Left forelimb (tissue), 1 donor: ENCODE data around the gene CRELD2.

Experiments
- DNase-seq: peaks from one replicate; pipeline ENCODE4 v3.0.0-alpha.2; 2018; ENCODE audit warnings: low spot score

The CRELD2 gene

GRCh38 chr22:49911881-49912625, 6.4 kb upstream of the CRELD2 start:
- no peak for DNase-seq

- DNase-seq, result no peak
These were observed 5.4 kb upstream of the CRELD2 start for GRCh38 chr22:49913026-49913425.

GRCh38 chr22:49913446-49913845, 5.0 kb upstream of the CRELD2 start:
- no peak for DNase-seq

GRCh38 chr22:49914256-49914655, 4.2 kb upstream of the CRELD2 start:
- no peak for DNase-seq

GRCh38 chr22:49915610-49916009, 2.8 kb upstream of the CRELD2 start:
- no peak for DNase-seq

- DNase-seq, result no peak
These were observed 1.6 kb upstream of the CRELD2 start for GRCh38 chr22:49916831-49917230.

- no peak for DNase-seq
These were observed 762 bp downstream of the CRELD2 start for GRCh38 chr22:49918911-49919881.

GRCh38 chr22:49920859-49921258, 2.4 kb downstream of the CRELD2 start:
- no peak for DNase-seq

GRCh38 chr22:49921508-49922278, 3.3 kb downstream of the CRELD2 start:
- no peak for DNase-seq

GRCh38 chr22:49922484-49922883, 4.0 kb downstream of the CRELD2 start:
- no peak for DNase-seq

- DNase-seq, result no peak
These were observed 4.5 kb downstream of the CRELD2 start for GRCh38 chr22:49922926-49923325.

- DNase-seq, result no peak
These were observed 5.0 kb downstream of the CRELD2 start for GRCh38 chr22:49923445-49923844.

- no peak for DNase-seq
These were observed 5.8 kb downstream of the CRELD2 start for GRCh38 chr22:49924113-49924833.

GRCh38 chr22:49925525-49926128, 7.2 kb downstream of the CRELD2 start:
- no peak for DNase-seq

- DNase-seq, result no peak
These were observed 8.5 kb downstream of the CRELD2 start for GRCh38 chr22:49926916-49927315.

- no peak for DNase-seq
These were observed 9.2 kb downstream of the CRELD2 start for GRCh38 chr22:49927483-49928184.

- no peak for DNase-seq
These were observed 9.7 kb downstream of the CRELD2 start for GRCh38 chr22:49928185-49928495.

GRCh38 chr22:49928555-49929210, 10.2 kb downstream of the CRELD2 start:
- no peak for DNase-seq

GRCh38 chr22:49929211-49929979, 11.0 kb downstream of the CRELD2 start:
- DNase-seq, result no peak
